Loucy (cell line): Measurements from ENCODE around the gene TGFB1I1.

Experiments used
- H2AFZ ChIP-seq: fragments of 200-600 bp; sonication (generic); 2 replicates; pipeline ENCODE4 v1.6.0; 2016; ENCODE audit warnings: antibody characterized with exemption, mild to moderate bottlenecking, low read length, moderate library complexity
- H3F3A ChIP-seq: fragments of 200-600 bp; 2 replicates; pipeline ENCODE4 v1.6.0; 2016; ENCODE audit warnings: antibody characterized with exemption, low read depth, mild to moderate bottlenecking
- H3K27me3 ChIP-seq: fragments of 200-600 bp; sonication (generic); 2 replicates; pipeline ENCODE4 v1.6.1; 2014; ENCODE audit warnings: low read length, mild to moderate bottlenecking; ENCODE audit not compliant: insufficient read depth, poor library complexity, severe bottlenecking
- H3K36me3 ChIP-seq: fragments of 200-600 bp; sonication (generic); 2 replicates; pipeline ENCODE4 v1.6.1; 2016; ENCODE audit warnings: low read length; ENCODE audit not compliant: insufficient read depth
- H3K4me1 ChIP-seq: fragments of 200-600 bp; sonication (generic); 2 replicates; pipeline ENCODE4 v1.5.1; 2014; ENCODE audit warnings: low read length, mild to moderate bottlenecking; ENCODE audit not compliant: insufficient read depth, poor library complexity, severe bottlenecking
- H3K4me2 ChIP-seq: fragments of 200-600 bp; sonication (generic); 2 replicates; pipeline ENCODE4 v1.6.0; 2014; ENCODE audit warnings: antibody characterized with exemption, low read length, low read depth, mild to moderate bottlenecking; ENCODE audit not compliant: poor library complexity, severe bottlenecking
- H3K4me3 ChIP-seq: fragments of 200-600 bp; sonication (generic); 2 replicates; pipeline ENCODE4 v1.5.1; 2014; ENCODE audit warnings: low read length, mild to moderate bottlenecking, mixed read lengths; ENCODE audit not compliant: poor library complexity, severe bottlenecking
- H3K79me2 ChIP-seq: fragments of 200-600 bp; sonication (generic); 2 replicates; pipeline ENCODE4 v1.6.1; 2014; ENCODE audit warnings: low read length; ENCODE audit not compliant: insufficient read depth
- H3K9ac ChIP-seq: fragments of 200-600 bp; sonication (generic); 2 replicates; pipeline ENCODE4 v1.6.0; 2014; ENCODE audit warnings: mild to moderate bottlenecking, low read depth, low read length, moderate library complexity; ENCODE audit not compliant: poor library complexity, severe bottlenecking
- H3K9me2 ChIP-seq: fragments of 200-600 bp; sonication (generic); replicated peaks from 2 replicates; pipeline ENCODE4 v1.6.1; 2016; ENCODE audit warnings: low read depth, low read length, mixed read lengths
- H3K9me3 ChIP-seq: fragments of 200-600 bp; sonication (generic); 2 replicates; pipeline ENCODE4 v1.6.1; 2014; ENCODE audit warnings: mild to moderate bottlenecking, antibody characterized with exemption, low read length, low read depth; ENCODE audit not compliant: insufficient read depth
- H4K20me1 ChIP-seq: fragments of 200-600 bp; sonication (generic); 2 replicates; pipeline ENCODE4 v1.6.0; 2014; ENCODE audit warnings: antibody characterized with exemption, low read length, mild to moderate bottlenecking; ENCODE audit not compliant: insufficient read depth, poor library complexity, severe bottlenecking
- EZH2phosphoT487 ChIP-seq: fragments of 200-600 bp; IDR thresholded peaks from 2 replicates; pipeline ENCODE4 v1.6.1; 2018; ENCODE audit warnings: antibody characterized with exemption, mild to moderate bottlenecking, moderate library complexity, borderline replicate concordance
- TF ChIP-seq, protein P1 (sequence below): fragments of 200-600 bp; sonication (generic); conservative IDR thresholded peaks from 2 replicates; pipeline ENCODE4 v1.5.1; 2014; ENCODE audit warnings: mild to moderate bottlenecking, antibody characterized with exemption, low read length

Gene TGFB1I1

DNA sequence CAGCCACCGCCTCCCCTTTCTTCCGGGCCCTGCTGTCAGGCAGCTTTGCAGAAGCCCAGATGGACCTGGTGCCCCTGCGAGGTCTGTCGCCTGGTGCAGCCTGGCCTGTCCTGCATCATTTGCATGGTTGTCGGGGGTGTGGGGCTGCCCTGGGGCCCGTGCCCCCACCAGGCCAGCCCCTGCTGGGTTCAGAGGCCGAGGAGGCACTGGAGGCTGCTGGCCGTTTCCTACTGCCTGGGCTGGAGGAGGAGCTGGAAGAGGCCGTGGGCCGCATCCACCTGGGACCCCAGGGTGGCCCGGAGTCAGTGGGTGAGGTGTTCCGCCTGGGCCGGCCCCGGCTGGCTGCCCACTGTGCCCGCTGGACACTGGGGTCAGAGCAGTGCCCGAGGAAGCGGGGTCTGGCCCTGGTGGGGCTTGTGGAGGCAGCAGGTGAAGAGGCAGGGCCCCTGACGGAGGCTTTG lies 5.5 kb upstream of the TGFB1I1 start:
- Histone ChIP-seq H3K4me3 (no peak overlapping the region), H3K36me3 (peaks cover 34% of the 10 kb centered on the region; the same call in 1 of the 2 replicates)
- no peak for TF ChIP-seq EZH2phosphoT487
- TF ChIP-seq, protein P1, sequence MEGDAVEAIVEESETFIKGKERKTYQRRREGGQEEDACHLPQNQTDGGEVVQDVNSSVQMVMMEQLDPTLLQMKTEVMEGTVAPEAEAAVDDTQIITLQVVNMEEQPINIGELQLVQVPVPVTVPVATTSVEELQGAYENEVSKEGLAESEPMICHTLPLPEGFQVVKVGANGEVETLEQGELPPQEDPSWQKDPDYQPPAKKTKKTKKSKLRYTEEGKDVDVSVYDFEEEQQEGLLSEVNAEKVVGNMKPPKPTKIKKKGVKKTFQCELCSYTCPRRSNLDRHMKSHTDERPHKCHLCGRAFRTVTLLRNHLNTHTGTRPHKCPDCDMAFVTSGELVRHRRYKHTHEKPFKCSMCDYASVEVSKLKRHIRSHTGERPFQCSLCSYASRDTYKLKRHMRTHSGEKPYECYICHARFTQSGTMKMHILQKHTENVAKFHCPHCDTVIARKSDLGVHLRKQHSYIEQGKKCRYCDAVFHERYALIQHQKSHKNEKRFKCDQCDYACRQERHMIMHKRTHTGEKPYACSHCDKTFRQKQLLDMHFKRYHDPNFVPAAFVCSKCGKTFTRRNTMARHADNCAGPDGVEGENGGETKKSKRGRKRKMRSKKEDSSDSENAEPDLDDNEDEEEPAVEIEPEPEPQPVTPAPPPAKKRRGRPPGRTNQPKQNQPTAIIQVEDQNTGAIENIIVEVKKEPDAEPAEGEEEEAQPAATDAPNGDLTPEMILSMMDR, result no peak

DNA sequence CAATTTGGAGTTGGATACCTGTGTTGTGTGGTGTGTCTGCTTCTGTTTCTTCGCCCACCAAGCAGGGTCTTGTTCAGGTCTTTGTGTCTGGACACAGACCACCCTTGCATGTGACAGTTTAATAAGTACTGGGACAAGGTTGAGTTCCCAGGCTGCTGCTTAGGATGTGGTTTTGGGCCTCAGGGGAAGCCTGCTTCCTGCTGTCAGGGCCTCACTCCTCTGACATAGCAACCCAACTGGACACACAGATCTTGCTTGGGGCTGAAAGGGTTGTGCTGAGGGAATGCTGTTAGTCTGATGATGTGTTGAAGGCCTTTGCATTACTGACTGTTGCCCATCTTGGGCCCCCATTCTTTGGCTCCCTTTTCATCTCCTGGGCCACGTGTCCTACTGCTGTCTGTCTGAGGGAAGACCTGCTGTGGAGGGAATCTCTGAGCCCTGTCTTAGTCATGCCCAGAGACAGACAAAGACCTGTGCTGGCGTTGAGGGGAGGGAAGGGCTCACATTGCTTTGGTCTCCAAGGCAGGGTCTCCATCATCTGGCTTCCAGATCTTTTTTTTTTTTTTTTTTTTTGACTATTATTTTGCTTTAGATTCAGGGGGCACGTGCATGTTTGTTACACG lies 4.7 kb upstream of the TGFB1I1 start:
- Histone ChIP-seq H3K36me3 (peaks cover 27% of the 10 kb centered on the region; the same call in 1 of the 2 replicates), H2AFZ (no peak overlapping the region), H3K9ac (peak overlapping the region; percentile 55), H3K27me3 (no peaks in the 10 kb centered on the region), H4K20me1 (no peaks in the 10 kb centered on the region), H3K9me2 (no peaks in the 10 kb centered on the region), H3K79me2 (peaks cover 26% of the 10 kb centered on the region; the same call in 1 of the 2 replicates), H3K4me1 (peaks cover 20% of the 10 kb centered on the region), H3F3A (no peaks in the 10 kb centered on the region; the same call in 1 of the 2 replicates), H3K4me3 (peak overlapping the region; percentile 44), H3K9me3 (no peaks in the 10 kb centered on the region), H3K4me2 (peak overlapping the region; percentile 61)
- TF ChIP-seq EZH2phosphoT487, result no peak
- TF ChIP-seq, protein P1, result no peak

More for the DNA sequence above, 5.5 kb upstream of the TGFB1I1 start:
- Histone ChIP-seq H3K4me1 (peaks cover 20% of the 10 kb centered on the region), H3K9ac (peak overlapping the region; percentile 55), H3K27me3 (no peaks in the 10 kb centered on the region), H4K20me1 (no peaks in the 10 kb centered on the region), H3F3A (no peaks in the 10 kb centered on the region; the same call in 1 of the 2 replicates), H3K79me2 (peaks cover 35% of the 10 kb centered on the region), H3K9me2 (no peaks in the 10 kb centered on the region), H3K4me2 (peak overlapping the region; percentile 61), H2AFZ (no peak overlapping the region), H3K9me3 (no peaks in the 10 kb centered on the region)

DNA sequence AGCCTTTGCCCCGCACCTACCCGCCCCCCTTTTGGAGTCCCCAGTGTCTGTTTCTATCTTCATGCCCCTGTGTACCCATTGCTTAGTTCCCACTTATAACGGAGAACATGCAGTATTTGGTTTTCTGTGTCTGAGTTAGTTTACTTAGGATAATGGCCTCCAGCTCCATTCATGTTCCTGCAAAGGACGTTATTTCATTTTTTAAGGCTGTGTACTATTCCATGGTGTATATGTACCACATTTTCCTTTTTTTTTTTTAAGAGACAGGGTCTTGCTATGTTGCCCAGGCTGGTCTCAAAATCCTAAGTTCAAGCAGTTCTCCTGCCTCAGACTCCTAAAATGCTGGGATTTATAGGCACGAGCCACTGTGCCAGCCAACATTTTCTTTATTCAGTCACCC lies 4.1 kb upstream of the TGFB1I1 start:
- H3K4me2 ChIP-seq, result peak overlapping the region; percentile 61
- H3K36me3 ChIP-seq, result peaks cover 21% of the 10 kb centered on the region; the same call in 1 of the 2 replicates
- H3K79me2 ChIP-seq, result peaks cover 21% of the 10 kb centered on the region; the same call in 1 of the 2 replicates
- H3K9ac ChIP-seq, result peak overlapping the region; percentile 55
- no peak overlapping the region for H2AFZ ChIP-seq
- H3K9me3 ChIP-seq, result no peaks in the 10 kb centered on the region
- no peaks in the 10 kb centered on the region; the same call in 1 of the 2 replicates for H3F3A ChIP-seq
- TF ChIP-seq, protein P1, result no peak
- TF ChIP-seq EZH2phosphoT487, result no peak
- no peaks in the 10 kb centered on the region for H3K27me3 ChIP-seq
- no peaks in the 10 kb centered on the region for H3K9me2 ChIP-seq
- H3K4me1 ChIP-seq, result peaks cover 20% of the 10 kb centered on the region
- peak overlapping the region; percentile 44 for H3K4me3 ChIP-seq
- H4K20me1 ChIP-seq, result no peaks in the 10 kb centered on the region
